Esophagus (tissue), 2 donors: ENCODE measurements around the gene NDUFV3. TPM values are rescaled to one million over a fixed set of nuclear protein-coding genes. Genes with fewer than 3 reads are reported as not detected.

Experiments
- H3K27ac ChIP-seq, 2 donors: one replicate each; pipeline ENCODE4 v1.5.1; 2013; ENCODE audit warnings: low read depth in 2 of 2, mild to moderate bottlenecking in 2 of 2, inconsistent platforms in 1 of 2, low read length in 1 of 2, moderate library complexity in 1 of 2
- H3K27me3 ChIP-seq, 2 donors: one replicate each; pipeline ENCODE4 v1.6.1; 2013; ENCODE audit warnings: low read length in 2 of 2, control low read depth in 1 of 2, mild to moderate bottlenecking in 1 of 2; ENCODE audit not compliant: insufficient read depth in 2 of 2, control insufficient read depth in 1 of 2
- H3K36me3 ChIP-seq, 2 donors: one replicate each; pipeline ENCODE4 v1.6.1; 2013; ENCODE audit warnings: low read length in 1 of 2; ENCODE audit not compliant: control insufficient read depth in 2 of 2, insufficient read depth in 2 of 2
- H3K4me1 ChIP-seq, 2 donors: one replicate each; pipeline ENCODE4 v1.6.1; 2013; ENCODE audit warnings: low read length in 1 of 2; ENCODE audit not compliant: control insufficient read depth in 2 of 2, insufficient read depth in 2 of 2
- H3K4me3 ChIP-seq, 2 donors: one replicate each; pipeline ENCODE4 v1.5.1; 2013; ENCODE audit warnings: low read length in 2 of 2, mild to moderate bottlenecking in 2 of 2, low read depth in 1 of 2, moderate library complexity in 1 of 2
- H3K9me3 ChIP-seq, 2 donors: one replicate each; pipeline ENCODE4 v1.6.1; 2013; ENCODE audit warnings: mild to moderate bottlenecking in 2 of 2, low read depth in 1 of 2, low read length in 1 of 2, moderate library complexity in 1 of 2; ENCODE audit not compliant: control insufficient read depth in 2 of 2, insufficient read depth in 1 of 2
- WGBS, 2 donors: extraction: QIAGEN DNeasy Blood & Tissue Kit; methylation state at CpG; one replicate each; pipeline ENCODE4 v1.1.7; 2013; 5-methylcytosine and 5-hydroxymethylcytosine counted together
- polyA plus RNA-seq, 2 donors: library from polyadenylated mRNA; stranded (reverse); fragments of 200-250 nt; gene quantifications; one replicate each; pipeline ENCODE4 v1.2.3, GENCODE V29; 2013
- donor health status: healthy with polysubstance abuse.
- donor health status: Bipolar disorder and iron deficiency.

Gene NDUFV3
- polyA plus RNA-seq, 2 donors: 14.9 to 17.5 TPM

DNA sequence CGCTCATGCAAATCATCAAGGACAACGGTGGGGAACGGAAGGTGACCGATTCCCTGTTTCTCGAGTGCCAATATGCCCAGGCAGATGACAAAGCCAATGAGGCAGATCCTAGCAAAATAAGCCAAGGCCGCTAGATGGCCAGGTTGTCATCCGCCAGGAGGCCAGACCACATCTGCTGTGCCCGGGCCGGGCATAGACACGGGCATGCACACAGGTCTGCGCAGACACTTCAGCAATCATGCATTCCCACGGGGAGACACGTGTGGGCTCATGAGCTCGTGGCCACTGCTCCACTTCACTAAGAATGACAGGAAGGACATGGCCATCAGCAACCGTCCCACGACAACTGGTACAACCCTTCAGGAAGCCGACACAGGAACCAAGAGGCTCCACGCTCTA, 37.2 kb upstream of the NDUFV3 start:
- H3K27me3 ChIP-seq: no peaks in the 10 kb centered on the region
- H3K27ac ChIP-seq: no peak overlapping the region
- H3K9me3 ChIP-seq: peaks cover 0 to 4% of the 10 kb centered on the region in 2 donors
- WGBS, 2 donors: 90 to 94% methylated on average over 18 of the region's 18 CpGs
- H3K36me3 ChIP-seq: peaks cover 37 to 84% of the 10 kb centered on the region in 2 donors
- H3K4me1 ChIP-seq: no peaks in the 10 kb centered on the region
- no peak overlapping the region for H3K4me3 ChIP-seq

- 93 to 94% methylated on average over 11 of the region's 11 CpGs for WGBS, 2 donors
- Histone ChIP-seq H3K4me1 (no peaks in the 10 kb centered on the region), H3K36me3 (peaks cover 32 to 75% of the 10 kb centered on the region in 2 donors), H3K4me3 (no peak overlapping the region), H3K27ac (no peak overlapping the region), H3K27me3 (no peaks in the 10 kb centered on the region), H3K9me3 (no peaks in the 10 kb centered on the region)
Observed at GRCh38 chr21:42857216-42857615, 35.9 kb upstream of the NDUFV3 start.

DNA sequence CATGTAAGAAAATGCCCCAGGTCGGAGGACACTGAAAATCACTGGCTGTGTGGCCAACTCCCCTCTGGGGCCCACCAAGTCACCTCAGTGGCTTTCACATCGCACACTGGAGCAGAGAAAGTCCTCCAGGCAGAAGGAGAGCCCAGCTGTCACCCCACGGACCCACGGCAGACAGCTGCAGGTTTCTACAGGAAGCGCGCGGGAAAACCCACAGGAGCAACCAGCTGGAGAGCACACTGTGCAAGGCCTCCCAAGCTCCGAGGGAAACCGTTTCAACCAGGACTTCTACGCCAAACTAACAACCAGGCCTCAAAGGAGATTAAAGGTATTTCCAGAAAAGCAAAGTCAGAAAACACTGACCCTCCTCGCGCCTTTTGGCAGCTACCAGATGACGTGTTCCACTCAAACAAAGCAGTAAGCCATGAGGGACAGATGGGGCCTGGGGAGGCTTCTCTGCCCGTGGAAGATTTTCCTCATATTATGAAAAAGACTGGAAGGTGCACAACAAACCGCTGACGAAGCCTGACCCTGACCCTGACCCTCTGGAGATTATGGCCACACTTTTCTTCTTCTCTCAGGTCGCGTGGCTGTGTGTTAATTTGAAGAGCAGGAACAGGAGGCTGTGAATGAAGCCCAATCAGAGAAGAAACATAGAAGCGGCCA, 34.8 kb upstream of the NDUFV3 start:
- Histone ChIP-seq H3K4me1 (no peaks in the 10 kb centered on the region), H3K4me3 (no peak overlapping the region), H3K27me3 (no peaks in the 10 kb centered on the region), H3K27ac (no peak overlapping the region), H3K36me3 (peaks cover 28 to 78% of the 10 kb centered on the region in 2 donors), H3K9me3 (no peaks in the 10 kb centered on the region)
- 84 to 91% methylated on average over 19 of the region's 19 CpGs for WGBS, 2 donors

DNA sequence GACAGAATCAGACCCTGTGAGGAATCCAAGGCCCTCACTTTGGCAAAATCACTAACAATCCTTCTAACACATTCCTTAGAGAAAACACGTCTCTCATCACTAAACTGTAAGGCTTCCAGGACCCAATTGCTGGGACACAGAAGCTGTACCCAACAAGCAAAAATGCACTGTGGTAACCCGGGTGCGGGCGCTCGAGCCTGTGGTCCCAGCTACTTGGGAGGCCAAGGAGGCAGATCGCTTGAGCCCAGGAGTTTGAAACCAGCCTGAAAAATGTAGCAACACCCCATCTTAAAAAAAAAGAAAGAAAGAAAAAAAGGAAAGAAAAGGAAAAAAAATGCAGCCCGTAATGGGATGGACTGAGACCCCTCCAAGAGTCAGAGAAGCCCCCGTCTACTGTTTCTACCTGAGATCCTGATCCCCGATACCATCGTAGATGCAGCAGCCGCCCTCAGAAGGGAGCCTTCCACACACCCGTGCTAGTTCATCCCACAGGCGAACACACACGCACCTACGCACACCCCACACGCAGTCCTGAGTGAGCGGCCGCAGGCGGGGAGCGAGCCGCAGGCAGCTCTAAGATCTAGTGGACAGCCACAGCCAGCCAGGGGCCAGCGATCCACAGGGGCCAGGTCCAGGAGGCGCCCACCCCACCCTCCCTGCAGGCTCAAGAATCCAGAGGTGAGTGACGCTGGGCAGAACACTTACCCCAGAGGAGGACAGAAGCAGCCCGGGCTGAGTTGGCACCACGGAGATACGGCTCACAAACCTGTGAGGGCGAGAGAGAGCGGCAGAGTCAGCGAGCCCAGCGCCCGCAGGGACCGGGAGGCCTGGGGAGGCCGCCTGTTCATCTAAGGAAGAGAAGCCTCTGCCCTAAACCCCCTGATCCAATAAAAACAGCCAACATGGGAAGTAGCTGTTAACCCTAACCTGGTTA, 33.9 kb upstream of the NDUFV3 start:
- no peaks in the 10 kb centered on the region for H3K9me3 ChIP-seq
- H3K36me3 ChIP-seq: peaks cover 21 to 73% of the 10 kb centered on the region in 2 donors
- H3K4me1 ChIP-seq: no peaks in the 10 kb centered on the region
- no peaks in the 10 kb centered on the region for H3K27me3 ChIP-seq
- H3K27ac ChIP-seq: no peak overlapping the region
- WGBS, 2 donors: 95 to 96% methylated on average over 34 of the region's 34 CpGs
- H3K4me3 ChIP-seq: no peak overlapping the region

- Histone ChIP-seq H3K36me3 (peaks cover 23 to 75% of the 10 kb centered on the region in 2 donors), H3K9me3 (no peaks in the 10 kb centered on the region), H3K27ac (no peak overlapping the region), H3K27me3 (no peaks in the 10 kb centered on the region), H3K4me3 (no peak overlapping the region), H3K4me1 (no peaks in the 10 kb centered on the region)
- WGBS, 2 donors: 94 to 97% methylated on average over 6 of the region's 6 CpGs
Observed at GRCh38 chr21:42859891-42860230, 33.2 kb upstream of the NDUFV3 start.

- no peak overlapping the region for H3K27ac ChIP-seq
- H3K4me3 ChIP-seq: no peak overlapping the region
- peaks cover 22 to 71% of the 10 kb centered on the region in 2 donors for H3K36me3 ChIP-seq
- no peaks in the 10 kb centered on the region for H3K4me1 ChIP-seq
- WGBS, 2 donors: 94 to 96% methylated on average over 17 of the region's 17 CpGs
- no peaks in the 10 kb centered on the region for H3K9me3 ChIP-seq
- H3K27me3 ChIP-seq: no peaks in the 10 kb centered on the region
Observed at GRCh38 chr21:42860345-42860744, 32.8 kb upstream of the NDUFV3 start.

DNA sequence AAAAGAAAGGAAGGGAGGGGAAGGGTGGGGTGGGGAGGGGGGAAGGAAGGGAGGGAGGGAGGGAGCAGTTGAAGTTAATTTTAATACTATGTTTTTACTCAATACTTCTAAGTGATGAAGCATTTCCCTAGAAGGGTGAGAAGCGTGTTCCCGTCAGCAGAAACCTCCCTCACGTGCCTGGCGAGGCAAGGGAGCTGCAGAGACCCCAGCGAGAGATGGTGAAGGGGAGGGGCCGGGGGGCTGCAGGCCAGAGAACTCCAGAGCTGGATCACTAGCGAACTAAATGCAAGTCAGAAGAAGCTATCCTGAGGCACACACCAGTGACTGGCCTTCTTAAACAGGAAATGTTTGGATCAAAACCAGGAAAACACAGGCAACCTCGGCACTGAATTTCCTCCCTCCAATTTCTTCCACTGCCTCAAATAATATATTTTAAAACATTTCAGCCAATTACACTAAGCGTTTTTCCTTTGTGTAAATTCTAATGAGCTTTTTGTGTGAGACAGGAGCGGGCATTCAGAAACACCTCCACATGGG, 31.7 kb upstream of the NDUFV3 start:
- Histone ChIP-seq H3K4me3 (no peak overlapping the region), H3K27me3 (no peaks in the 10 kb centered on the region), H3K4me1 (no peaks in the 10 kb centered on the region), H3K9me3 (no peaks in the 10 kb centered on the region), H3K36me3 (peaks cover 20 to 67% of the 10 kb centered on the region in 2 donors), H3K27ac (no peak overlapping the region)
- 86 to 87% methylated on average over 10 of the region's 10 CpGs for WGBS, 2 donors

- Histone ChIP-seq H3K9me3 (no peaks in the 10 kb centered on the region), H3K4me1 (no peaks in the 10 kb centered on the region), H3K27ac (no peak overlapping the region), H3K27me3 (no peaks in the 10 kb centered on the region), H3K36me3 (peaks cover 18 to 65% of the 10 kb centered on the region in 2 donors), H3K4me3 (no peak overlapping the region)
- WGBS, 2 donors: 80 to 83% methylated on average over 29 of the region's 29 CpGs
Observed at GRCh38 chr21:42861848-42862400, 31.2 kb upstream of the NDUFV3 start.

GRCh38 chr21:42862774-42863503, 30.2 kb upstream of the NDUFV3 start:
- 87 to 88% methylated on average over 21 of the region's 21 CpGs for WGBS, 2 donors
- Histone ChIP-seq H3K4me3 (no peak overlapping the region), H3K36me3 (peaks cover 10 to 60% of the 10 kb centered on the region in 2 donors), H3K27ac (no peak overlapping the region), H3K9me3 (no peaks in the 10 kb centered on the region), H3K27me3 (no peaks in the 10 kb centered on the region), H3K4me1 (no peaks in the 10 kb centered on the region)
